ENCODE measurements around the gene GLT8D2. TPM values are rescaled to one million over a fixed set of nuclear protein-coding genes. Genes with fewer than 3 reads are reported as not detected.
"Not testable (repeated sequence)": the region's sequence is repeated elsewhere in the genome, so short reads cannot be mapped to it uniquely, and the experiment has no call there.

The GLT8D2 gene
- total RNA-seq, 2 experiments from 2014 or later = not detected

GRCh38 chr12:104048811-104049210 is 1.2 kb downstream of the GLT8D2 start:
- Mint-ChIP-seq H3K36me3 (ENCODE audit: low read depth) (no peaks in the 10 kb centered on the region), H3K4me3 (no peak overlapping the region), H3K4me1 (ENCODE audit: low read depth) (peaks cover 7% of the 10 kb centered on the region), H3K9me3 (no peaks in the 10 kb centered on the region), H3K27ac (no peak overlapping the region), H3K27me3 (peaks cover 26% of the 10 kb centered on the region)
- intact Hi-C loops (cut with micrococcal nuclease) = no loop called here
- no peak for DNase-seq
- TF ChIP-seq CTCF (IDR thresholded peaks at IDR 0.05) = no peak
- POLR2A ChIA-PET = no interaction called here
- CTCF ChIA-PET = no interaction called here
- no peak for ATAC-seq

GRCh38 chr12:104048162-104048561 is 1.8 kb downstream of the GLT8D2 start:
- H3K4me3 Mint-ChIP-seq = no peak overlapping the region
- H3K36me3 Mint-ChIP-seq (ENCODE audit: low read depth) = no peaks in the 10 kb centered on the region
- no peaks in the 10 kb centered on the region for H3K9me3 Mint-ChIP-seq
- CTCF ChIA-PET = interaction anchor here (2.9 kb wide), 1 partner anchor 61 kb away, joined by 10 read pairs; no protein-coding TSS in a partner anchor
- H3K4me1 Mint-ChIP-seq (ENCODE audit: low read depth) = peaks cover 7% of the 10 kb centered on the region
- peaks cover 24% of the 10 kb centered on the region for H3K27me3 Mint-ChIP-seq
- DNase-seq = no peak
- no peak for ATAC-seq
- POLR2A ChIA-PET = no interaction called here
- intact Hi-C loops (cut with micrococcal nuclease) = no loop called here
- no peak for TF ChIP-seq CTCF (IDR thresholded peaks at IDR 0.05)
- no peak overlapping the region for H3K27ac Mint-ChIP-seq

GRCh38 chr12:104046306-104046705 is 3.7 kb downstream of the GLT8D2 start:
- ChIA-PET POLR2A (no interaction called here), CTCF (interaction anchor here (1.0 to 2.9 kb wide), 5 partner anchors 10 to 168 kb away, joined by 3 to 10 read pairs (median 3); no protein-coding TSS in a partner anchor)
- Mint-ChIP-seq H3K27ac (no peak overlapping the region), H3K36me3 (ENCODE audit: low read depth) (no peaks in the 10 kb centered on the region), H3K4me3 (no peak overlapping the region), H3K4me1 (ENCODE audit: low read depth) (peaks cover 7% of the 10 kb centered on the region), H3K9me3 (no peaks in the 10 kb centered on the region), H3K27me3 (peaks cover 15% of the 10 kb centered on the region)
- intact Hi-C loops (cut with micrococcal nuclease) = no loop called here
- ATAC-seq (no peak), DNase-seq (no peak)
- TF ChIP-seq CTCF (IDR thresholded peaks at IDR 0.05) = no peak

- no peaks in the 10 kb centered on the region for H3K36me3 Mint-ChIP-seq (ENCODE audit: low read depth)
- peaks cover 5% of the 10 kb centered on the region for H3K27me3 Mint-ChIP-seq
- intact Hi-C loops (cut with micrococcal nuclease) = no loop called here
- no peak for TF ChIP-seq CTCF (IDR thresholded peaks at IDR 0.05)
- H3K9me3 Mint-ChIP-seq = no peaks in the 10 kb centered on the region
- DNase-seq = no peak
- no peaks in the 10 kb centered on the region for H3K4me1 Mint-ChIP-seq (ENCODE audit: low read depth)
- ChIA-PET POLR2A (no interaction called here), CTCF (no interaction called here)
- no peak overlapping the region for H3K27ac Mint-ChIP-seq
- no peak for ATAC-seq
- H3K4me3 Mint-ChIP-seq = no peak overlapping the region
Observed at GRCh38 chr12:104044158-104044557, 5.8 kb downstream of the GLT8D2 start.

DNA sequence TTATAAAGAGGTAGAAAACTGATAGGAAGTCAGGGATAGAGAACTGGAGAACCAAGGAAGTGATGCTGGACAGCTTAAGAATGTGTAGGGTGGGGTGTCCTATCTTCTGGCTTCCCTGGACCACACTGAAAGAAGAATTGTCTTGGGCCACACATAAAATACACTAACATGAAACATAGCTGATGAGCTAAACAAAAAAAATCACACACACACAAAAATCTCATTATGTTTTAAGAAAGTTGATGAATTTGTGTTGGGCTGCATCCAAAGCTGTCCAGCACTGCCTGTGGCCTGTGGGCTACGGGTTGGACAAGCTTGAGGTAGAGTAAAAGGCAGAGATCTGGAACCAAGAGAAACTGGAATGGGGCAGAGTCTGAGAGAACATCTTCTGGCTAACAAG is 7.4 kb downstream of the GLT8D2 start:
- ATAC-seq (no peak), DNase-seq (no peak)
- intact Hi-C loops (cut with micrococcal nuclease) = no loop called here
- no peaks in the 10 kb centered on the region for H3K9me3 Mint-ChIP-seq
- H3K27me3 Mint-ChIP-seq = no peaks in the 10 kb centered on the region
- CTCF ChIA-PET = interaction anchor here (0.6 to 1.1 kb wide), 4 partner anchors 15 to 165 kb away, joined by 3 to 4 read pairs (median 4); no protein-coding TSS in a partner anchor
- no peak overlapping the region for H3K27ac Mint-ChIP-seq
- H3K4me3 Mint-ChIP-seq = no peak overlapping the region
- POLR2A ChIA-PET = interaction anchor here (1.9 kb wide), 1 partner anchor 22 kb away, joined by 5 read pairs; the partner anchor contains the start of gene HCFC2
- TF ChIP-seq CTCF (IDR thresholded peaks at IDR 0.05) = no peak
- H3K4me1 Mint-ChIP-seq (ENCODE audit: low read depth) = no peaks in the 10 kb centered on the region
- H3K36me3 Mint-ChIP-seq (ENCODE audit: low read depth) = no peaks in the 10 kb centered on the region

- CTCF ChIA-PET; H3K9me3 Mint-ChIP-seq; H3K27ac Mint-ChIP-seq; H3K36me3 Mint-ChIP-seq (ENCODE audit: low read depth); H3K4me3 Mint-ChIP-seq; DNase-seq; POLR2A ChIA-PET; ATAC-seq; H3K27me3 Mint-ChIP-seq; H3K4me1 Mint-ChIP-seq (ENCODE audit: low read depth); intact Hi-C loops (cut with micrococcal nuclease): not testable (repeated sequence)
Observed at GRCh38 chr12:104039769-104040168, 10.2 kb downstream of the GLT8D2 start.

GRCh38 chr12:104036143-104036542 is 13.8 kb downstream of the GLT8D2 start:
- H3K36me3 Mint-ChIP-seq (ENCODE audit: low read depth); ATAC-seq; H3K27me3 Mint-ChIP-seq; DNase-seq; POLR2A ChIA-PET; H3K9me3 Mint-ChIP-seq; H3K27ac Mint-ChIP-seq; intact Hi-C loops (cut with micrococcal nuclease); H3K4me3 Mint-ChIP-seq; CTCF ChIA-PET; H3K4me1 Mint-ChIP-seq (ENCODE audit: low read depth): not testable (repeated sequence)

DNA sequence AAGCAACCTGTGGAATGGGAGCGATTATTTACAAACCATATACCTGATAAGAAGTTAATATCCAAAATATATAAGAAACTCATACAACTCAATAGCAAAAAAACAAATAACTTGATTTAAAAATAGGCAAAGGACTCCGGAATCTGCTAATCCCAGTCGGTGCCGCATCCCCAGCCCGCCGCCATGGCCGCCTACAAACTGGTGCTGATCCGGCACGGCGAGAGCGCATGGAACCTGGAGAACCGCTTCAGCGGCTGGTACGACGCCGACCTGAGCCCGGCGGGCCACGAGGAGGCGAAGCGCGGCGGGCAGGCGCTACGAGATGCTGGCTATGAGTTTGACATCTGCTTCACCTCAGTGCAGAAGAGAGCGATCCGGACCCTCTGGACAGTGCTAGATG is 19.4 kb downstream of the GLT8D2 start:
- H3K9me3 Mint-ChIP-seq; H3K4me3 Mint-ChIP-seq; H3K36me3 Mint-ChIP-seq (ENCODE audit: low read depth); DNase-seq; ATAC-seq; intact Hi-C loops (cut with micrococcal nuclease); POLR2A ChIA-PET; H3K4me1 Mint-ChIP-seq (ENCODE audit: low read depth); CTCF ChIA-PET; H3K27ac Mint-ChIP-seq; H3K27me3 Mint-ChIP-seq: not testable (repeated sequence)
